HG02970 (cell line): Measurements from ENCODE around the gene FGF12.

Experiments used
- ATAC-seq: cut with Tn5 transposase; IDR thresholded peaks from one replicate; pipeline ENCODE4 v1.9.1; 2021; ENCODE audit warnings: mild to moderate bottlenecking, moderate library complexity, moderate number of reproducible peaks; ENCODE audit not compliant: unreplicated experiment, low FRiP score

FGF12 gene

DNA sequence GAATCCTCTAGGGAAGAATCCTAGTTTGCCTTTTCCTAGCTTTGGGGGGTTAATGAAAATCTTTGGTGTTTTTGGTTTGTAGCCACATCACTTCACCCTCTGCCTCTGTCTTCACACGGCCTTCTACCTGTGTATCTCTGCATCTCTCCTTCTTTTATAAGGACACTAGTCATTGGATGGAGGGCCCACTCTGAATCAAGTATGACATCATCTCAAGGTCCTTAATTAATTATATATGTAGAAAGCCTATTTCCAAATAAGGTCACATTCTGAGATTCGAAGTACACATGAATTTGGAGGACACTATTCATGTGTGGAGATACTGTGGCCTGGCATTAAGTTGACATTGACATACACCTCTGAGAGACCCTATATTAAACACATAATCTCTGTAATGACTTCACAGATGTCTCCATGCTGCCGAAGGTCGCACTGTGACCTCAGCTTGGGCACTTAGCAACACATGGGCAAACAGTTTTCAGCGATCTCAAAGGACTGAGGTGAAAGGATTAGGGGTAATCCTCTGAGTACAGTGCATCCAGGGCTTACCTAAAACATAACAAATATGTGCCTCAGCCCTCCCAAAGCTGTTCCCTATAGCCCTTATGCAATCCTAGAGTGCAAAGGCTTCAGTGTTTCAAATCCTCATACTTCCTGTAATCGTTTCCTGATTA, 446.0 kb downstream of the FGF12 start:
- no peak for ATAC-seq

DNA sequence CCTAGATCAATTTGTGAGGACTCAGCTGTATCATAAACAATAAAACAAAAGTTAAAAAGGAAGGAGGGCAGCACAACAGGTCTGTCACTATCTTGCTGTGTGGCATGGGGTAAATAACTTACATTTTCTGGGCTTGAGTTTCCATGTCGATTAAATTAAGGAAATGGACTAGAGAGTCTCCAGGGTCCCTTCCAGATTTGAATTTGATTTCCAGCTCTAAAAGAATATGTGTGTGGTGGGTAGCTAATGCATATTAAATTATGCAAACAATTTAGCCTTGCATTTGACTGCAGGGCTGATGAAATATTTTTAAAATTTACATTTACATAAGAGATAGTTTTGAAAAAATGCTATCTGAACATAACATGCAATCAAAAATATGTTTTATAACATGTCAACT, 447.7 kb downstream of the FGF12 start:
- ATAC-seq: no peak

DNA sequence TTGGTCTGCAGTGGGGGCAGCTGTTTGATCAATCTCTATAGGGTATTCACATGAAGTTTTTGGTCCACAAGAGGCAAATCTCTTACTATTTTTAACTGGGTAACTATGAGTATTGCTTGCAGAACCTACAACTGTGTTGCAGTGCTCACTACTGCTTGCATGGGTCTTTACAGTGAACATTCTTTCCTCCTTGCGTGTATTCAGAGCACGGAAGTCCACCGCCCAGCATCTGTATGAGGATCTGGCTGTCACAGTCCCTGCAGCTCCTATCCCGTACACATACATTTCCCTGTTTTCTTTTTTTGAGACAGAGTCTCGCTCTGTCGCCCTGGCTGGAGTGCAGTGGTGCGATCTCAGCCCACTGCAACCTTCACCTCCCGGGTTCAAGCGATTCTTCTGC, 449.9 kb downstream of the FGF12 start:
- no peak for ATAC-seq

DNA sequence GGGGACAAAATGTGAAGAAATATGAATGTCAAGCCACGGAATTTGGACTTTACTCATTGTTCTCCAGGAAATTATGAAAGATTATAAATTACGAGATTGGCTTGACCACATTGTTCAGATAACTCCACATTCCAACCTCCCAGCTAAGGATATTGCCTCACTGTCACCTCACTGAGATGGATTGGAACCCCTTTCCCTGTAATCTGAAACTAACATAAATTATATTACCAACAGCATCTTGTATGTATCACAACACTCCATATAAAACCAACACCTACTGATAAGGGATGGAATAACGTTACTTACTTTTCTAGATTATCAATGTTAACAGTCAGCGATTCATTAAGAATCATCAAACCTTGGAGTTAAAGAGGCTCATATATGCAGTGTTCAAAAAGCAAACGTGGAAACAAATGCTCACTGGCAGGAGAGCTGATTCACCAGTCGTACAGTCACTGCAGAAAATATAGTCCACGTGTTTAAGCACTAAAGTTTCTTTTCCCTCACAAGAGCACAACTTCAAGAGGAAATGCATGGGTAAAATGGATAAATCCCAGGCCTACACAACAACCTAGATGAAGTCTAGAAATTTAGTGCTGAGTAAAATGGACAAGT, 451.5 kb downstream of the FGF12 start:
- no peak for ATAC-seq

DNA sequence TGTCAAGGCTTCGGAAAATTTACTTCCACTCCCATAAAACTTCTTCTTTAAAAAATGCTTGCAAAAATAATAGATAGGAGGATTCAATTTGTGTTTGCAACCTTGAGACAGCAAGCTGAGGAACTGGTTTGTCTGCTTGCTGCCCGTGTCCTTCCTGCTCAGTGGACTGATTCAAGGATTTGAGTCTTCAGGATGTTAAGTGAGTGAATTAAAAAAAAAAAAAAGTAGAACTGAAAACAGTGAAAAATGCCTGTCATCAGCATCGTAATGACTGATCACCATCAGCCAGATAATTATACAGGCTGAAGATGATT, 453.7 kb downstream of the FGF12 start:
- ATAC-seq: no peak

DNA sequence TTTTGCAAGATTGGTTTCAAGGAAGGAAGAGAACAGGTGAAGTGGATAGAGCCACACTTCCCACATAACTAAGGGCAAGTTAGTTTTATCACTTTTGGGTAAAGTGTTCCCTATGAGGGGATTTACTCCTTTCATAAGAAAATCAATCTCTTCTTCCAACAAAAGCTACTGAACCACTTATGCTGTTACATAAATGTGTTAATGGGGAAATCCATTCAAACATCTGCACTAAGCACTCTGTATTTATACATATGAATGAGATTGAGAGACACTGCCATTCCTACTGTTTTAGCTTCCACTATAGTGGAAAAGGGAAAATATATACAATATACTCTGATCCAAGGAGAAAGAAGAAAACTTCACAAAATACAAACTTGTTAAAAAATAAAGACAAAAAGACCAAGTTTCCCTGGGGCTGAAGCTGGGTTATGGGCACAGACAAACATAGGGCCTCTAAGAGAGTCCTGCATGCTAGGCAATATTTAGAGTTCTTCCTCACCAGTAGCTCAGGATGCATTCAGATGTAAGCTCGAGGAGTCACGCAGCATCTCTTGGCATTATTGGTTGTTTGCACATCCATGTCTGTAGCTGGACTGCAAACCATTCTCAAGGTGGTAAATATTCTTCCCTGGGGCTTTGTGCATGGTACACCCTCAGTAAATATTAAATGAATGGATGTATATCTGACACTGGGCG, 454.2 kb downstream of the FGF12 start:
- no peak for ATAC-seq

DNA sequence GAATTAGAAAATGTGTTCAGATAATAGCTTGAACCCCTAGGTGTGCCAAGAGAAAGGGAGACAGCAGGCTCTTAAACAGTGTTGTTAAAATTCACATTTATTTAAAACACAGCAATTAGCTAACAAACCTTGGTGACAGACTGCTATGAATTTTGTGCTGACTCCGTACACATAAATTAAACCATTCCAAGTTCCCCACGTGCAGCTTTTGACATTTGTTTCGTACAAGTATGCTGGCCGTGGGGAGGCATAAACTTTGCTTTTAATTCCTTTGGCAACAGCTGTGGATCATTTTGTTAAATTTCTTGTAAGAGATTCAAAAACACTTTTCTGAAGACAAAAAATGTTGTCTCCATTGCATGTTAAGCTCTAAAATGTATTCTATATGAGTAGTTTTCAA, 465.3 kb downstream of the FGF12 start:
- no peak for ATAC-seq

DNA sequence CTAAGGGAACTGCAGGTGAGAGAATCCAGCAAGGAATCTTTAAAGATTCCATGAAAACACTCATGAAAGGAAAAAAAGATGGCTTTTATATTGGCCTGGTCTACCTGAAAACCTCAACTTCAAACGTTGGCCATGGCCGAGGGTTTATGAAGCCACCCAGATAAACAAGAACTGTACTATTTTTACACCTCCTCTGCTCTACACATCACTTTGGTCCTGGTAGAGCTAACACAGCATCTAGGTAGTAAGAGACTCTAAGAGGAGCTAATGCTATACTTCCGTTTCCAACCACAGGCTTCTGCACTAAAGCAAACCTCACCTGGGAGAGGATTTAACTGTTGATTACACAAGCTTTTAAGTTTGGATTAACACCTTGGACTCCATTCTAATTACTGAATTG, 466.2 kb downstream of the FGF12 start:
- ATAC-seq: no peak

DNA sequence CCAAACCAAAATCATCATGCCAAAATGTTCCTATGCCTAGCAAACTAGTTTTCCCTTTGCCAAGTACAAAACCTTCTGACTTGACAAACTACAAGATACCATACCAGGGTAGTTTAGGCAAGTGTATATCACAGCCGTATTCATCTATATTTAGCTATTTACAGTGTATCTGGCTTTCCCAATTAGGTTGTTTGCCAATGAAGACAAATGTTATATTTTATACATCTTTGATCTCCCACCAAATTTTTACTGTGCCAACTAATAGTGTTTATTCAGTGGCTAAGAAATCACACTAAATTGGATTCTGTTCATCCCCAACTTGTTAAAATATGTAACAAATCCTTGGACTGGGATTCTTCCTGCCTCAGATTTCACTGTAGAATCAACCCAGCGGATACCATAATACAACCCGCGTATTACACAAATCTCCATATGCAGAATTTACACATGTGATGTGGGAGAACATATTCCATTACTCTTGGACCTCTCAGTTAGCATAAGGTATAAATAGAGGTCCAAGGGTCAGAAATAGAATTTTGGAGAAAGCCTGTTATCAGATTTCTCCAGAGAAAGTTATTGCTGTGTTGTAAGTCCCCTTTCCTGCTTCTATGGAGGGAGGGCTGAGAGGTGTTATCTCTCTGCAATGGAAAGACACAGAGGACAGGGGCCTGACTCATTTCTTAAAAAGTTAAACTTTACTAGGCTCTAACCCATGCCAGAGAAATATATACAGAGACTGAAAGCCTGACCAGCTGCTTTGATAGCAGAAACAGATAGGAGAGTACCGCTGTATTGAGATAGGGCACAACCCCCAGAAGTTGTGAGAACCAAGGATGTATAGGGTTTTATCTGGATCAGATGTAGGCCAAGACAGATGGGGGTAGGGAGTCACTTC, 467.0 kb downstream of the FGF12 start:
- no peak for ATAC-seq

DNA sequence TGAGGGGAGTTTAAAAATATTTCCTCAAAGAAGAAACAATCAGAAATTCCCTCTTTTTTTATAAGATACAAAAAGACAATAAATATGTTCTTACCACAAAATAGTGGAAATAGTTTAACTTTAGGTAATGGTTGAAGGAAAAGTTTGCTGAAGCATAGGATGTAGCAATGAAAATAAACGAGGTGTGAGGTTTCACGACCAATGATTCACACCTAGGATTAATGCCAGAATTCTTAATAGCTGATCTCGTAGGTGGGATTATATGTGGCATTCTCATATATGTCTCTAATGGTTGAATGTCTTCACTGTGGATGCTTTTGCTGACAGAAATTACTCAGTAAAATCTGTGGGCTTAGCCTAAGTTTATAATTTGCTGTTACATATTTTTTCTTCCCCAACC, 467.7 kb downstream of the FGF12 start:
- ATAC-seq: no peak

DNA sequence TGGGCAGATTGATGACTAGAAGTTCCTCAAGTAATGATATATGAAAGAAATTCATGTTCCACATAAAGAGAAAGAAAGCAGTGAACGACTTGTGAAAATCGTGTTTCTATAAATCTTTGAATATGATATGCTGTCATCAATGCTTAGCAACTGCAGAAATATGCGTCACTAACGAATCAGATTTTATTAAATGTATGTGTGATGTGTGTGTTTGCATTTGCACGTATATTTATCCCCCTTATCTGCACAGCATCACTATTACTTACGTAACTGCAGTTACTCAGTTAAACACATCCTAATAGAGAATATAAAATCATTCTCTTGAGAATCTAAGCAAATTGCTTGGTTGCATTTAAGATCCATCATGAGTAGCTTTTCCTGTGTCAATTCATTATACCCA, 468.6 kb downstream of the FGF12 start:
- no peak for ATAC-seq

DNA sequence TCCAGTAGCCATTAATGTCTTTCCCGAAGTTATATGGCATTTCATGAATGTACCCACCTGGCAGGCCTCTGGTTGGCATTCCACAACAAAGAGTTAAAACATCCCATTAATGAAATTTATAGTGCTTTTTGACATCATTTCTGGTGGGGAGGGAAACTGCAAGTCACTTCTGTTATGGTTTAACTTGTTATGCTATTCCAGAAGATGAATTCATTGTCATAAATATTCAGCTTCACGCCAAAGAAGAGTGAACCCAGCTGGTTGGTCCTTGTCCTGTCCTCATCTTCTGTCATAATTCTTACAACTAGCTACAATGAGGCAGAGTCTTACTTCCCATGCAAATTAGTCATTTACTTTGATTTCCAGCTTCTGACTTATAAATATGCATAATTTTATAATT, 471.5 kb downstream of the FGF12 start:
- no peak for ATAC-seq

DNA sequence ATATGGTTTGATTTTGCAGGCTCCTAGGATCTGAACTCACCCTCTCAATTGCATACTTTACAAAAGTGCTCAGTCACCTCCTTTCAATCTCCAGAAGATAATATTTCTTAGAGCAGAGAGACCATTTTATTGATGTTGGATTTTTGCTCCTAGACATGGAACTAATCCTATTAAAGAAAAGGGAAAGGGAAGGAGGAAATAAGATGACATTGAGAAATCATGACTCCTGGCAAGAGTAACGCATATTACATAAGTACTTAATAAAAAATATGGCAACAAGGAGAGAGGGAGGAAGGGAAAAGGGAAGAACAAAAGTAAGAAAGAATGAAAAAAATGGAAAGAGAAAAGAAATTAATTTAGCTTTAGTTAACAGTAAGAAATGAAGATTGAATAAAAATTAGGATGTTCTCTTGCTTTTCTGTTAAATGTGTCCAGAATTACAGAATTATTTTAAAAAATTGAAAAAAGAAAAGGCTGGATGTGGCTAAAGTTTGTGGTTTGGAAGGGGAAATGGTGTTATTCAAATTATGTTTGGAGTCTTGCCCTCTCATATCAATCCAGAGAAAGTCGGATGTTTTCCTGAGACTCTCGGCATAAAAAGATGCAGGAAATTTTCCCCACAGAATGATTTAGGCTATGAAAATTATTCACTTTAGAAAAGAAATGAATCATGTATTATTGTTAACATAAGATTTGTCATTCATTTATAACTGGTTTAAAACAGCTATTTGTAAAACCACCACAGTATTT, 474.0 kb downstream of the FGF12 start:
- ATAC-seq: no peak

DNA sequence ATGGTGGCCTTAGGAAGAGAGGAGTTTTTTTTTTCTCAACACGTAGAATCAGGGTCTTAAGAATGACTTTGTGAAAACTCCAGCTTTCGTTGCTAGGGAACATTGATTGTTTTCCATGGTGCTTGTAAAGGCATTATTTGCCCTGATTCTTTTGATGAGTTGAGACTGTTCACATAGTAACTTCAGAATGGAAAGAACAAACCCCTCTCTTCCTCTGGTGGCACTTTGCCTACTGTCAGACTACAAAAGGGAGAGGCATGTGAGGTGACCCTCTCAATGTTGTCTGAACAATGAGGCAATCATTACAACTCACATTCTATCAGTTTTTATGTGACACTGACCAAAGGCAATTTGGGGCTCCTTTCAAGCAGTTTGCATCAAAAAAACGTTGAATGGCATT, 477.8 kb downstream of the FGF12 start:
- ATAC-seq: no peak

DNA sequence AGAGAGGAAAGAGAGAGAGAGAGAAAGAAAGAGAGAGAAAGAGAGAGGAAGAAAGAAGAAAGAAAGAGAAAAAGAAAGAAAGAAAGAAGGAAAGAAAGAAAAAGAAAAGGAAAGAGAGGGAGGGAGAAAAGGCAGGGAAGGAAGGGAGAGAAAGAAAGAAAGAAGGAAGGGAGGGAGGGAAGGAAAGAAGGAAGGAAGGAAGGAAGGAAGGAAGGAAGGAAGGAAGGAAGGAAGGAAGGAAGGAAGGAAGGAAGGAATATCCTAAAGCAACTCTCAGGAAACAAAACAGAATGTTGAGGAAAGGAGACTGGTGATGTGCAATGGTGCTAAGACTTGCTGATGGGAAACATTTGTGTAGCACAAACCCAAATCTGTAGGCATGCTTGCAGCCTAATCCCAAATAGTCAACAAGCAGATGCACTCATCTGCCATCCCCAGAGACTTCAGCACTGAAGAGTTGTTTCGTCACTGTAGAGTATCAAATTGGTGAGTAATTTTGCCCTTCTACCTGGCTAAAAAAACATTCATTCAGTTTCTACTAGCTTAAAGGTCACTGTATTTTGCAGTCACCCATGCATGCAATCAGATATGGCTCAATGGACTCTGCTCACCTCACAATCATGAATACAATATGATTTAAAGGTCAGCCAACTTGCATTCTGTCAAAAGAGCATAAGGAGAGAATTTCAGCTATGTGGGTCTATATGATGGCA, 480.3 kb downstream of the FGF12 start:
- no peak for ATAC-seq

DNA sequence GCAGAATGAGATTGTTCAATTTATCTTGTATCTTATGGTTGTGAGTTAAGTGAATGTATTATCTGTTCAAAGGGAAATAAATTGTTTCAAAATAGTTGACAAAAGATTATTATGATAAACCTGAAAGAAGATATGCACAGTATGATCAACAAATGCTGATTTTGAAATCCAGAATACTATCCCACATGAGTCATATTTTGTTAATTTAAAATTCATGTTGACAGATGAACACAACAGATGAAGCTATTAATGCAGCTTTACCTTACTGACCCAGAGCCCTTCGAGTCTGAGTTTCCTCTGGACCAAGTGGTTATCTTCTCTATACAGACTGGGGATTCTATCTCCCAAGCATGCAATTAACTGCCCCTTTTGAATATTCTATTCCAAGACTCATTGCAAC, 482.8 kb downstream of the FGF12 start:
- ATAC-seq: no peak

DNA sequence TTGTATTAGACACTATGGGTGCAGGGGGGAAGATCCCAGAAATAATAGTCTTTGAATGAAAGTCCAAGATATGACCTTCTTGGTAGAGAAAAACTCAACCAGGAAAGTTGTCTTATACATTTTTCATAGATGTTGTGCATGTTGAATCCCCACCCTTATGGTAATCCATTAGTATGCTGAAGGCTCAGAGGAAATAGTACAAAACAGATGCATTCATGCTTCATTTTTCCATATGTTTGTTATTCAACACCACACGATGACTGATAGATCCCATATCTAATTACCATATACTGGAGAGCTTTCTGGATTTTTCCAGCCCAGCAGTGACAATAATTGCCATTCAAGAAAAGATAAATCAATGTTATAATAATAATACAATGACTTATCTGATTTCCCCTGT, 487.4 kb downstream of the FGF12 start:
- no peak for ATAC-seq

DNA sequence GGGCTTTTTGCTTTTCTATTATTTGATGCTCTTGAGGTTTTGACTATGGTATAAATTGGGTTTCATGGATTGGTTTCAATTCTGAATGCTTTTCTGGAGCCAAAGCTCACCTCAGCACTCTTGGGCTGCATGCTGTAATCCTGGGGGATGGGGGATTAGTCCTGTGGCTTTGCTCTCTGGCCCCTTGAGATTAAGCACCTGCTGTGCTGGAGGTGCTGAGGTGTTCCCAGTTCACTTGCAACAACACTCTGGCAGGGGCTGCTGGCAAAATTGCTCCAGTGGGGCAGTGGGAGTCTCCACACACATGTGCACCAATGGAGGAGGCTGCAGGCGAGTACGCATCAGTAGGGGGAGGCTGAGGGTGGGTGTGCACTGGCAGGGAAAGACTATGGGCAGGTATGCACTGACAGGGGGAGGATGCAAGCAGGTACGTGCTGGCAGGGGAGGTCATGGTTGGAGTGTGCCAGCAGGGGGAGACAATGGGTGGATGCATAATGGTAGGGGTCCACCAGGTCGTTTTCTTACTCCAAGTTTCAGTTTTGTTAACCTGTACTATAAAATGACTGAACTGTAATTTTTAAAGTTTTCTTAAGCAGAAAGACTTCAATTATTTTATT, 489.2 kb downstream of the FGF12 start:
- ATAC-seq: no peak

DNA sequence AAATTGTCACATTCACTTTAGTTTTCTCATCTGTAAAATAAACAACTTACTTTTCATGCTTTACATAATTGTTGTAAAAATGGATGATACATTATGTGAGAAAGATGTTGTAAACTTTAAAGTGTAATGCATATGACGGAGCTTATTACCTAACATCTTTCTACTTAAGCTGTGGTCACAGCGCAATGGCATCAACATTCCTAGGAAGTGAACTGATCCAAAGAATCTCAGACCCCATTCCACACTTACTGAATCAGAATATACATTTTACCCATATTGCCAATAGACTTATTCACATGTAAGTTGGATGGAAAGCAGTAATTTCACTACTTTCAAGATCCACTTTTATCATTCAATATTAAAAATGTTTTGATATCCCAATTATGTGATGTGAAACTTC, 497.5 kb downstream of the FGF12 start:
- no peak for ATAC-seq
